Activated gamma-delta T cell treated with Interleukin-2 at 50 U/mL for 16 hours (primary cell): ENCODE data around the gene MTCL3.

Source experiments
- DNase-seq: peaks from one replicate; pipeline ENCODE4 v3.0.0-alpha.2; 2020

MTCL3 gene

GRCh38 chr6:127518710-127519468 is at the start of gene MTCL3:
Gene MTCL3, minus strand, starts transcription at chr6:127519335.
- DNase-seq: no peak

- no peak for DNase-seq
Measured at GRCh38 chr6:127567476-127567875, 48.3 kb upstream of the MTCL3 start.

GRCh38 chr6:127566651-127567050 is 47.5 kb upstream of the MTCL3 start:
- no peak for DNase-seq

GRCh38 chr6:127566119-127566518 is 47.0 kb upstream of the MTCL3 start:
- no peak for DNase-seq

- no peak for DNase-seq
Measured at GRCh38 chr6:127564761-127565160, 45.6 kb upstream of the MTCL3 start.

GRCh38 chr6:127561660-127562059 is 42.5 kb upstream of the MTCL3 start:
- no peak for DNase-seq

- no peak for DNase-seq
Measured at GRCh38 chr6:127554435-127555006, 35.4 kb upstream of the MTCL3 start.

- DNase-seq: no peak
Measured at GRCh38 chr6:127550403-127550802, 31.3 kb upstream of the MTCL3 start.

- no peak for DNase-seq
Measured at GRCh38 chr6:127547904-127548649, 28.9 kb upstream of the MTCL3 start.

GRCh38 chr6:127547215-127547614 is 28.1 kb upstream of the MTCL3 start:
- DNase-seq: no peak

GRCh38 chr6:127539272-127539671 is 20.1 kb upstream of the MTCL3 start:
- DNase-seq: no peak

GRCh38 chr6:127538750-127539264 is 19.7 kb upstream of the MTCL3 start:
- DNase-seq: no peak

GRCh38 chr6:127533736-127534135 is 14.6 kb upstream of the MTCL3 start:
- no peak for DNase-seq

- DNase-seq: no peak
Measured at GRCh38 chr6:127533011-127533410, 13.9 kb upstream of the MTCL3 start.

GRCh38 chr6:127522714-127523113 is 3.6 kb upstream of the MTCL3 start:
- no peak for DNase-seq

GRCh38 chr6:127520066-127520465 is 931 bp upstream of the MTCL3 start:
- DNase-seq: no peak

- DNase-seq: no peak
Measured at GRCh38 chr6:127519469-127519785, 292 bp upstream of the MTCL3 start.

- no peak for DNase-seq
Measured at GRCh38 chr6:127518191-127518709, 885 bp downstream of the MTCL3 start.

- DNase-seq: no peak
Measured at GRCh38 chr6:127517693-127518092, 1.4 kb downstream of the MTCL3 start.

GRCh38 chr6:127516662-127517273 is 2.4 kb downstream of the MTCL3 start:
- no peak for DNase-seq

GRCh38 chr6:127515794-127516661 is 3.1 kb downstream of the MTCL3 start:
- DNase-seq: peak; percentile 58

- DNase-seq: no peak
Measured at GRCh38 chr6:127515234-127515793, 3.8 kb downstream of the MTCL3 start.
